NOMO-1 (cell line): ENCODE measurements around the gene ZC3H18.
"Not testable (repeated sequence)": the region's sequence is repeated elsewhere in the genome, so short reads cannot be mapped to it uniquely, and the experiment has no call there.

ENCODE experiments used
- DNase-seq, 2 experiments: peaks; one replicate each; lab custom pipeline; 2025; ENCODE audit not compliant: unreplicated experiment in 2 of 2; lab: John Stamatoyannopoulos, UW

ZC3H18 gene

DNA sequence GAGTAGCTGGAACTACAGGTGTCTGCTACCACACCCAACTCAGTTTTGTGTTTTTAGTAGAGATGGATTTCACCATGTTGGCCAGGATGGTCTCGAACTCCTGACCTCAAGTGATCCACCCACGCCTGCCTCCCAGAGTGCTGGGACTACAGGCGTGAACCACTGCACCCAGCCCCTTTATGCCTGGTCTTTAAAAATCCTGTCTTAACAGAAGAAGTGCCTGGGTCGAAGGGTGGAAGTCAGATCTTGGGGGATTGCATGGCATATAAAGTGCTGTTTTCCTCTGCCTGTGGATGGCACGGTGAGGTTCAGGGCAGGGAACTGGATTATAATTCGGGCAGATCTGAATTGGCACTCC, 30.3 kb downstream of the ZC3H18 start:
- no peak for DNase-seq

DNA sequence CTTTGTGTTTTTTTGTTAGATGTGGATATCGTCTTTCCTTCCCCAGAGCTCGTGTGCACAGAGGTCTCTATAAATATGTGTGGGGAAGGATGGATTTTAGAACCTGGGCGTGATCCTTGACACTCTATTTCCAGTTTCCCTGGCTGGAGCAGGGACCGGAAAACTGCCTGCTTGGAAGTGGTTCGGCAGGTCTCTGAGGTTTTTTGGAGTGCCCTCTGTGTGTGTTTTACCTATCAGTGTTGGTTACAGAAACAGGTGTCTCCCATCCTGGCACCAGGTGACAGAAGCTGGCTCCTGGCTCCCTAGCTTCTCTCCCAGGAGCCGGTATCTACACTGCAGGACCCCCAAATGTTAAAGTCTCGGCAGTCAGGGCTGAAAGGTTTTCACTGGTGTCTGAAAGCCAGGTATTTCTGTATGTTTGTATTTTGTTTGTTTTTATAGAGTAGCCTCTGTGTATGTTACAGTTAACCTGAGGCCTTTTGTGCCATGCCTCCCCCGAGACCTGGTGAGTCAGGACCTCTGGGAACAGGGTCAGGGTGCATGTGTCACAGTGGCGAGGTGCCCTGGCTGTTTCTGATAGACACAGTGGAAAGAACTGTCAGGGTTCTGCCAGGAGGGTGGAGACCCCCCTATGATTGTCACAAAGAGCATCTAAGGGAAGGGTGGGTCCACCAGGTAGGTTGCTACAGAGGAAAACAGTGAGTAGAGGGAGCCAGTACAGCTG, 31.3 kb downstream of the ZC3H18 start:
- DNase-seq = no peak

DNA sequence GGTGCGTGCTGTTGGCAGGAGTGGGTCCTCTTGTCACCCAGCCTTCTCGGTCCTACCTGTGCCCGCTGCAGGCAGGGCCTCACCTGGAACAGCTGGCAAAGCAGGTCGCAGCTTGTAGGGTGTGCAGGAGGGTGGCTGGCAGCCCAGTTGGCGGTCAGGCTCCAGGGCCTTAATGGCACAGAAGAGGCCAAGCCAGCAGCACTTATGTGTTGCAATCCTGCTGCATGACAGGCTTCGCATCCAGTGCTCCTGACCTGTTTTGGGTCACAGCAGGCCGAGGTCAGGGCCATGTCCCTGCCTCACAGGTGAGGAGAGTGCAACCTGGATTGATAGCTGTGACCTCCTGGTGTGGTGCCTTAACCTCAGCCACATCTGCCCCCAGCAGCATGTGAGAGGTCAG, 31.9 kb downstream of the ZC3H18 start:
- no peak for DNase-seq

DNA sequence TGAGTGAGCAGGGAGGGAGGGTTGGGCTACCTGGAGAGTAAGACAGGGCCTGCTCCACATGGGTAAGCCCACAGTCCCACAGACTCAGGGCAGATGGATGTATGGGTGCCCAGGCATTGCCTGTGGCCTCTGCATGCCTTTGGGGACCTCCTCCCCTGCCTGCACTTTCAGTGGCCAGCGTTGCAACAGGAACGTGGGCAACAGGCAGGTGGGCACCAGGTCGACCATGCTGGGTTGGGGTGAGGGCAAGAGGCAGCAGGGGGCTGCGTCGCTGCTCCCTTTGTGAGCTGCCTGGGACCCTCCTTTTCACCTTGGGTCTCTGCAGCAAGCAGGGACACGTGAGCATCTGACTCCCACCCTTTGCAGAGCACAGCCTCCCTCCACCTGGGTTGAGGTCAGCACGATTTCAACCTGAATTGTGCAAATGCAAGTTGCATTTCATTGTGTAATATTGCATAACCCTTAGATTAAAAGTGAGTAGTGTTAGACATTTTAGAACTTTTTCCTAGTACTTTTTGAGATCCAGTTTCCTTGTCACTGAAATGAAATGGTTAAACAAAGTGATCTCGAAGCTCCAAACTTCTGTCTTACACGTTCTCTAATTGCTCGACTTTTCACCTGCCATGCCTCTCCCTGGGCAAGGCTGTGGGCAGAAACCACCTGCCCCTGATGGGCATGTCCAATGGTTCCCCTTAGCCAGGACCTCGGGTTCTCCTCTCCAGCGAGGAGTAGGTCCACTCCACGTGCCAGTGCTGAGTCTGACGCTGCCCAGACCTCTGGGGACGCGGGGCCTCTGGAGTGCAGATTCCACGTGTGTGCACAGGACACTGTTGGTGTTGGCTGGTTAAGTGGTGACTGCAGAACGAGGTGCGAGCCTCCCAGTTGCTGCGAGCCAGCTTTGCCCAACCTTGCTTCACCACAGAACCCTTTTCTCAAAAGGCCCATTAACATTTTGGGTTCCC, 35.3 kb downstream of the ZC3H18 start:
- no peak for DNase-seq

DNA sequence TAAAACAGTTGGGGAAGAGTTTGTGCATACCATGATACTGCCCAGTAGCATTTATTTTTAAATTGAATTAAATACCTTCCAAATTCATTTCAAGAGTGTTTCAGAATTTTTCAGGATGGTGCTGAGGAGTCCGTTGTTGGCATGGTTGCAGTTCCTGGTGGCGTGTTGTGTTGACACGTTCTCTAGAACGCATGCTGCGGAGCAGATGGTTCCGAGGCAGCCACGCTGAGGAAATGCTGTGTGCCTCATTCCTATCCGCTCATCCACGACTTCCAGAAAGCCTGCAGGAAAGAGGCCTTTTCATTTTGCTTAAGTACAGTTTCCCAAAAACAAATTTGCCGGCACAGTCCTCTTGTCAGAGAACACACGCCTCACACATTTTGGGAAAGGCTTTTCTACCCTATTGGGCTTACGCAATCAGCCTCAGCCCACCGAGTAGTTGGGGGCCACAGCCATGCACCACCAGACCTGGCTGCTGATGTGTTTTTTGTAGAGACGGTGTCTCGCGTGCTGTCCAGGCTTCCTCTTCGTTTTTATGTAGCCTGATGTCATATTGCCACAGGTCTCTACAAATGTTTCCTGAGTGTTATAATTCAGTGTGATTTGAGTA, 36.0 kb downstream of the ZC3H18 start:
- no peak for DNase-seq

DNA sequence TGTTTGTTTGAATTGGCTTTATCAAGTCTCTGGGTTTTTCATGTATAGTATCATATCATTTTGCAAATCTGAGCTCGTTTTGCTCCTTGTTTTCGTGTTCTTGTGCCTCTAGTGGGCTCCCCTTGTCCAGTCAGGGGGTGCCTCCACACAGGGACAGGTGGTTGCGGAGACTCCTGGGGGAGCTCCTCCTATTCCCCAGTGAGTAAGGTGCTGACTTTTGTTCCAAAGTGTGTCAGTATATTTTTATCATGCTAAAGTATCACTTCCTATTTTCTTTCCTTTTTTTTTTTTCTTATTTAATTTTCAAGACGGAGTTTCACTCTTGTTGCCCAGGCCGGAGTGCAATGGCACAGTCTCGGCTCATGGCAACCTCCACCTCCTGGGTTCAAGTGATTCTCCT, 37.9 kb downstream of the ZC3H18 start:
- DNase-seq = peak in 1 of 2 experiments; percentile 23

DNA sequence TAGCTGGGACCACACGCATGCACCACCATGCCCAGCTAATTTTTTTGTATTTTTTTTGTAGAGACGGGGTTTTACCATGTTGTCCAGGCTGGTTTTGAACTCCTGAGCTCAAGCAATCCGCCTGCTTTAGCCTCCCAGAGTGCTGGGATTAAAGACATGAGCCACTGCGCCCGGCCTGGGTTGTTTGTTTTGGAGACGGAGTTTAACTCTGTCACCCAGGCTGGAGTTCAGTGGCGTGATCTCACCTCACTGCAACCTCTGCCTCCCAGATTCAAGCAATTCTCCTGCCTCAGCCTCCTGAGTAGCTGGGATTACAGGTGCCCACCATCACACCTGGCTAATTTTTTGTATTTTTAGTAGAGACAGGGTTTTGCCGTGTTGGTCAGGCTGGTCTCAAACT, 39.2 kb downstream of the ZC3H18 start:
- DNase-seq = not testable (repeated sequence)

DNA sequence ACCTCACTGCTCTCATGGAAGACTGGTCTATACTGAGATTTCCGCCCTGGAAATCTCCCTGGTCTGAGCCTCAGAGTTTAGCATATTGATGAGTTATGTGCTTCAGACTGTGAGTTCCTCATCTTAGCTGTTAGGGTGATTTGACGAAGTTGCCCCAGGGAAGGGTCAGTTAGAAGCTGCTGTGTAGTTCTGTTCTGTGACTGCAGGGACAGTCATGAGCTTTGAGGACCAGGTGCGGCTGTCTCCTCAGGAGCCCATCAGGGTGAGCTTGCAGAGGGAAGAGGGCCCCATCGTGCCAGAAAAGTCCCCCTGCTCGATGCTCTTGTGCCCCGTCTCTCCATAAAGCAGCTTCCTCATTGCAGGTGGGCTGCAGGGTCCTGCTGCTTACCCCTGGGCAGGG, 39.9 kb downstream of the ZC3H18 start:
- no peak for DNase-seq

DNA sequence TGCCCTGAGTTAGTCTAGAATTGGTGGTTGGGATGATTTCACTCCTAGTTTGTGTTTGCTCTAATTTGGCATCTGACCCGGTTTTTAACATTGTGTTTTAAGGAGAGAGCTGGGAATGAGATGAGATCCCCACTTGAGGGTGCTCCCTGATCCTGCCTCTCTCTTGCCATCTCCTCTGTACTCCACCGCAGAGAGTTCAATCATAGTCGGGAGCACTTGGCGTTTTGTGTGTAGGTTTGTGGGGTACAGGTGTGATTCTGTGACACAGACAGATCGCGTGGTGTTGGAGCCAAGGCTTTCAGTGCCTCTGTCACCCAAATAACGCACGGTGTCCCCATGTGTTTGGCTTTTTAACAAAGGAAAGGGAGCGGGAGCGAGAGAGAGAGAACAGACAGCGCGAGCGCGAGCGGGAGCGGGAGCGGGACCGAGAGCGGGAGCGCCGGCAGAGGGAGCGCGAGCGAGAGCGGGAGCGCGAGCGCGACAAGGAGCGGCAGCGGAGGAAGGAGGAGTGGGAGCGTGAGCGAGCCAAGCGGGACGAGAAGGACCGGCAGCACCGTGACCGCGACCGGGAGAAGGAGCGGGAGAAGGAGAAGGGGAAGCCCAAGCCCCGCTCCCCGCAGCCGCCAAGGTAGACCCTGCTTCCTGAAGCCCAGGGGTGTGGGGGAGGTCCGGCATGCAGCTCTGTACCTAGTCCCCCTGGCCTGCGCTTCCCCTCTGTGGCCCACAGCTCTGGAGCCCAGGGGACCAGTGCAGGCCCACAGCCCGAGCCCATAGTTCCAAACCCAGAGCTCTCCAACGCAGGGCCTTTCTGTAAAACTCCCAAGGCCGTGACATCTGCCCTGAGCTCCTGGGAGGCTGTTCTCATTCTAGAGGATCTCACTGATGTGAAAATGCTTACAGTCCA, 41.0 kb downstream of the ZC3H18 start:
- no peak for DNase-seq

DNA sequence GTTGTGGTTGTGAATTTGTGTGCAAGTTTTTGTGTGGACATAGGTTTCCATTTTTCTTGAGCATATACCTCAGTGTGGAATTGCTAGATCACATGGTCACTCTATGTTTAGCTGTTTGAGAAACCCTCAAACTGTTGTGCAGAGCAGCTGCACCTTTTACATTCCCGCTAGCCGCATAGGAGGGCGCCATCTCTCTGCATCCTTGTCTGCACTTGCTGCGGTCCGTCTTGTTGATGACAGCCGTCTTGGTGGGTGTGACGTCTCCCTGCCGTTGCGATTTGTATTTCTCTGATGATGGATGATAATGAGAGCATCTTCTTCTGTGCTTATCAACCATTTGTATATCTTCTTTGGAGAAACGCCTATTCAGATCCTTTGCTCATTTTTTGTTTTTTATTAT, 43.1 kb downstream of the ZC3H18 start:
- DNase-seq = no peak

DNA sequence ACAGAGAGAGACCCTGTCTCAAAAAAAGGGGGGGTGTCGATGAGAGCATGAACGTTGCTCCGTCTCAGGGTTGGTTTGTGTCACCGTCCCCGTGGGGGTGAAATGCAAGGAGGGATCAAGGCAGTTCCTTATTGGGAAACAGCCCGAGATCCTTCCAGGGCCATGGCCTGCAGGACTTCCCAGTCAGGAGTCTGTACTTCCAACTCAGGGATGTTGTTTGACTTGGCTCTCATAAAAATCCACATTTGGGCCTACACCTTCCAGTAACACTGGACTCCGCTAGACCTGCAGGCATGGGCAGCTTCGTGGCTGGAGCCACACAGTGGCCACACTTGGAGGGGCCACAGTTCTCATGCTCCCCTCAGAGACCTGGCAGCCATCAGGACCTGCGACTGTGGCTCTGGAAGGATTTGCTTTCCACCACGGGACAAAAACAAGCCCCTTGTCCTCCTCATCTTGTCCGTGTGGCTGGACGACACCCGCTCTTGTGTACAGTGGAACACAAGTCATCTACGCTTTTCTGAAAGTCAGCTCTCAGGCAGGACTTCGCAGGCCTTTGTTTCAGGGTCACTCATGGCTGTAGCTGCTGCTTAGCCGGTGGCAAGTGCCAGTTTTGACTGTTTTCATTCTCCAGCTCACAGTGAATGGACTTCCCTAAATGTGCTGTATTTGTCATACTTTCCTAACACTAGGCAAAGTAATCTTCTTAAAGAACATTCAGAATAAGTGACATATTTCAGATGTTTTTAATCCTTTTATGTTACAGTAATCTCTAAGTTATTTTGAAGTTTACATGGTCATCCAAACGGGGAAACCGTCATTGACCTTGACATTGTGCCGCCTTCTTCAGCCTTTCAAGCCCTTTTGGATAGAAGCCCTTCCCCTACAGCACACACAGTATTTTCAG, 44.0 kb downstream of the ZC3H18 start:
- DNase-seq = no peak

DNA sequence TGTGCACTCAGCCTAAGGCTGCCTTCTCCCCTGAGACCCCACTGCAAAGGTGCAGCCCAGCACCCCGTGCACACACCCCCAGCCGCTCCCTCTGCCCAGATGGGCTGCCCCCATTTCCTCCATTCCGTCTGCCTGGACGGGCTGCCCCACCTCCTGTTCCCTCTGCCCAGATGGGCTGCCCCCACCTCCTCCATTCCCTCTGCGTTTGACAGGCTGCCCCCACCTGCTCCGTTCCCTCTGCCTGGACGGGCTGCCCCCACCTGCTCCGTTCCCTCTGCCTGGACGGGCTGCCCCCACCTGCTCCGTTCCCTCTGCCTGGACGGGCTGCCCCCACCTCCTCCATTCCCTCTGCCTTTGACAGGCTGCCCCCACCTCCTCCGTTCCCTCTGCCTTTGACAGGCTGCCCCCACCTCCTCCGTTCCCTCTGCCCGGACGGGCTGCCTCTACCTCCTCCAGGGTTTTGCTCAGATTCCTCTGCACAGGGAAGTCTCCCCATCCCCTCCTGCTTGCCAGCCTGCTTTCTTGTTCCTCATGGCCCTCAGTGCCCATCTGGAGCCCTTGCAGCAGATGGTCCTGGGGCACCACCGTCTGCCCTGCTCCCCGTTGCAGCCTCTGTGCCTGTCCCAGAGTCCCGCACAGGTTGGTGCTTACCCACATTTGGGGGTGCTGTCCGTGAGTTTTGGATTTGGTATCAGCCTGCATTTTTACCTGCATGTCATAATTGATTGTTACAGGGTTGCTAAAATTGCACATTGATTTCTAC, 44.8 kb downstream of the ZC3H18 start:
- no peak for DNase-seq

DNA sequence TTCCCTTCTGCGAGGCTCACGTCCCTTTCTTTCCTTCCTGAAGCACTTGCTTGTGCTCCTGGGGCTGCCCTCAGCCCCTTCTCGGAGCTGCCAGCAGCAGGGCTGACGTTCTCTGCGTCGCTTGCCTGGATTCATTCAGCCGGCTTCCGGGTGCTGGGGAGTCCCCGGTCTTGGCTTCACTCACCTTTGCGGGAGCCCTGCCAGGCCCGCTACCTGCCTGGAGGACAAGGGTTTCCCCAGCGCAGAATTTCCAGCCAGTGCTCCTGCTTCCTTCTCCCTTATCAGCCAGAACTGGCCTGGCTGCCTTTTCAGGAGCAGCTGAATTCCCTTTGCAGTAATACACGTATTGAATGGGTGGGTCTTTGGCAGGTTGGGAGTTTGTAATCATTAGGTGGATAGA, 46.1 kb downstream of the ZC3H18 start:
- no peak for DNase-seq

DNA sequence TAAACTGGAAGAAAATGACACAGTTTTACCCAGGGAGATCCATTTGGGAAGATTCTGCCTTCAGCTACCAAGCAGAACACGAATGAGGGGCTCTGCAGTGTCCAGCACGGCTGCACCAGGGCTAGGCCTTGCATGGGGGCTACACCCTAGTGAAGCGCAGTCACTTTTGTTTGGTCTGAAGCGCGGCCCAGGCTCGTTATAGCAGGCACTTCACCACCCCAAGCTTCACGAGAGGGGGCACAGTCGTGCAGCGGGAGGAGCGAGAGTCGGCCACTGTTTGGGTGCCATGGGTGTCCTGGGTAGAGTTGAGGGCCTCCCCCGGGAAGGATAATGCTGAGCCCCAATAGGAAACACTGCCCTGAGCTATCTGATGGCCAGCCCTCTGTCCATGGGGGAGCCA, 46.5 kb downstream of the ZC3H18 start:
- no peak for DNase-seq

DNA sequence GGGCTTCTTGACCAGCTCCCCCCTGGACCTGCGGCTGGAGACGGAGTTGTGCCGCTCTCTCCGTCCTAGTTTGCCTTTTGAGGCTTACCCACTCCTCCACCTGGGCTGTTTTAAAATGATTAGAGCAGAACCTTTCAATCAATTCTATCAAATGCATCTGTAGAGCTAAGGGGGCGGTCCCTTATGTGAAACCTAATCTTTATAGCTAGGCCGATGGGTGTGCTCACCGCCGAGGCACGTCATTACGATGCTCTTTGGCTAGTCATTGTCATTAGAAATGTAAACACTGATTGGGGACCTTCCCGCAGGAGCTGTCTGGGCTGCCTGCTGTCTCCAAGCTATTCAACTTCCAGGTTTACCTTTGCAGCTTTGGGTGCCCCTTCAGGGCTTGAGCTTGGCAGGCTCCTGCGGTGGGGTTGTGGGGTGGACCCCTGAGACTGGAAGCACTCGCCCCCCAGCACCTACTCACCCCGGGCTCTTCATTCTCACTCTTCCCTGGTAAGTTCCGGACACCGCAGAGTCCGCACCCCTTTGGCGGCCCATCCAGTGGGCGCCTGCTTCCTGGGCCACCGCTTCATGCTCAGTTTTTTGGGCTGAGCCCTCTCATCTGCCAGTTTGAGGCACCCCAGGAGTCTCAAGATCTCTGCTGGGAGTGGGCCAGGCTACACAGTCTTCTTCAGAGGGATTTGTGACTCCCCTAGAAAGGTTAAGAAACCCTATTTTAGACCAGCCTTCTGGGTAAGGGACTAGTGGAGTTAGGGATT, 47.2 kb downstream of the ZC3H18 start:
- DNase-seq = no peak

DNA sequence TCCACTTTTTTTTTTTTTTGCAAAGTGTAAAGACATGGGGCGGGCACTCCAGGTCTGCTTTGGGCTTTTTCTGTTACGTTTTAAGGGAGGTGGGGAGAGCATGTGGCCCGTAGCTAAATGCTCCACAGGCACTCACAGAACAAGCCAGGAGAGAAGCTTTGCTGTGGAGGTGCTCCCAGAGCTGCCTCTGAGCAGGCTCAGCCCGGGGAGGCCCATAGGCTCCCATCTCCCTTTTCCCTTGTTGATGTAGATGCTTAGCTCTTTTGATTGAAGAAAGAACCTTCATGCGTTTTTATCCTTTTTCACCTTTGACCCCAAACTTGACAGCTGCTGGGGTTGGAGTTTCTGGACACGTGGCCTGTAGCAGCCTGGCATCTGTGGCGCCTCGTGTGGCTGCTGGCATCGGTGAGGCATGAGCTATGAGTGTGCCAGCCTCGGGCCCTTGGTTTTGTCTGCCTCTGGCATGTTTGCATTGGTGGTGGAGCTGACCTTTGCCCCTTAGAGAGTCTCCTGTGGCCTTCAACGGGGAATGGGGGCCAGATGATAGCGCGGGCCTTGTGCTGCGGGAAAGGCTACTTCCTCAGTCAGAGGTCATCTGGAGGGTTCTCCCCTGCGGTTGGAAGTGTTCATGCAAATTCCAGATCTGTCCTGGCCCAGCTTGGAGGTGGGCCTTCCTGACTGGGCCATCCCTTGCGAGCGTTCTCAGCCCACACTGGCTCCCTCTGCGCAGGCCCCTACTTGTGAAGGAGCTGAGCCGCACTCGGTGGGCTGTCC, 48.2 kb downstream of the ZC3H18 start:
- no peak for DNase-seq

DNA sequence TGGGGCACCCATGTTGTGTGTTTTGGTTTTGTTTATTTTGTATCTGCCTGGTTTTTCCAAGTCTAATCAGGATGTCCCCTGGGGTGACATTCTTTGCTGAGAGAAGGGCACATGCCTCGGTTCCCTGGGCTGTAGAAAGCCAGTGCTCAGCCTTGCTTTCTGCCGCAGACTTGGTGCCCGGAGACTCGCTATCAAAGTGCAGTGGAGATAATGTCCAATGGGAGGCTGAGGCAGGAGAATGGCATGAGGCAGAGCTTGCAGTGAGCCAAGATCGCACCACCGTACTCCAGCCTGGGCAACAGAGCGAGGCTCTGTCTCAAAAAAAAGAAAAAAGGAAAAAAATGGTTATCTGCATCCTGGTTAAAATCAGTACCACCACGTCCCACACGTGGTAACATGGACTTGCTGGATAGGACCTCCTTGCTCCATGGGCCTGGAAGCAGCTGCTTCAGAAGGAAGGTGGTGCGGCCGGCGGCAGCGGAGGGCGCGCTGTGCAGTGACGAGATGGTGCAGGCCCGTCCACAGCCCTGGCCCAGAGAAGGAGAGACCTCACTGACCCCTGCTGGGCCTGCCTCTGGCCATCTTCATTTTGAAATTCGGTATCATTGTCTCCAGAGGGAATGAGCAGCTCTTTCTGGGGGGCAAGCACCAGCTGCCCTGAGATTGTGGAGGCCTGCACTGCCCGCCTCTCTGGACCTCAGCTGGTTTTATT, 48.9 kb downstream of the ZC3H18 start:
- DNase-seq = no peak
